ENCODE results near the gene NFKB2.

GRCh38 chr10:102433619-102434046 is 38.1 kb downstream of the NFKB2 start:
- TF ChIP-seq CTCF (IDR thresholded peaks at IDR 0.05; ENCODE audit: insufficient read depth, low read length, poor library complexity, severe bottlenecking) (no peak), EZH2phosphoT487 (conservative IDR thresholded peaks at IDR 0.05; ENCODE audit: low read length) (no peak)
